Liver (tissue), 9 donors: ENCODE measurements around the gene TRIML1. TPM values are rescaled to one million over a fixed set of nuclear protein-coding genes. Genes with fewer than 3 reads are reported as not detected.

Experiments used
- DNase-seq: peaks from one replicate; pipeline ENCODE4 v3.0.0-alpha.2; 2017; ENCODE audit warnings: low spot score
- H3K27ac ChIP-seq, 2 donors: one replicate each; pipeline ENCODE4 v1.7.0; 2013; ENCODE audit warnings: inconsistent platforms in 2 of 2, low read length in 2 of 2, control low read depth in 1 of 2, low read depth in 1 of 2, mild to moderate bottlenecking in 1 of 2
- H3K27me3 ChIP-seq, 4 donors: one replicate each; pipeline versions ENCODE4 v1.6.1 to v1.7.0; 2013; ENCODE audit warnings: low read length in 3 of 4, inconsistent platforms in 1 of 4, mild to moderate bottlenecking in 1 of 4, moderate library complexity in 1 of 4; ENCODE audit not compliant: control insufficient read depth in 4 of 4, insufficient read depth in 4 of 4
- H3K36me3 ChIP-seq, 4 donors: one replicate each; pipeline versions ENCODE4 v1.6.1 to v1.7.0; 2013; ENCODE audit warnings: low read length in 3 of 4, mild to moderate bottlenecking in 3 of 4, low read depth in 1 of 4, moderate library complexity in 1 of 4; ENCODE audit not compliant: control insufficient read depth in 4 of 4, insufficient read depth in 3 of 4
- H3K4me1 ChIP-seq, 4 donors: one replicate each; pipeline versions ENCODE4 v1.6.1 to v1.7.0; 2013; ENCODE audit warnings: low read length in 3 of 4, mild to moderate bottlenecking in 3 of 4, moderate library complexity in 1 of 4; ENCODE audit not compliant: control insufficient read depth in 4 of 4, insufficient read depth in 4 of 4
- H3K4me3 ChIP-seq, 3 donors: one replicate each; pipeline versions ENCODE4 v1.6.1 to v1.7.0; 2013; ENCODE audit warnings: low read length in 3 of 3, control low read depth in 1 of 3, low read depth in 1 of 3, mild to moderate bottlenecking in 1 of 3
- H3K9ac ChIP-seq, 2 donors: one replicate each; pipeline ENCODE4 v1.7.0; 2013; ENCODE audit warnings: low read length in 2 of 2, mild to moderate bottlenecking in 2 of 2, moderate library complexity in 2 of 2, control low read depth in 1 of 2, low read depth in 1 of 2
- H3K9me3 ChIP-seq, 4 donors: one replicate each; pipeline versions ENCODE4 v1.6.1 to v1.7.0; 2013; ENCODE audit warnings: low read length in 3 of 4; ENCODE audit not compliant: control insufficient read depth in 4 of 4
- EGR1 ChIP-seq, 2 donors: IDR thresholded peaks; 2 replicates each; pipeline ENCODE4 v1.6.1; 2016 to 2018; ENCODE audit warnings: antibody characterized with exemption in 2 of 2, low read depth in 2 of 2
- FOXA1 ChIP-seq: IDR thresholded peaks from 2 replicates; pipeline ENCODE4 v1.6.1; 2016; ENCODE audit warnings: antibody characterized with exemption
- FOXA2 ChIP-seq: IDR thresholded peaks from 2 replicates; pipeline ENCODE4 v1.6.1; 2016; ENCODE audit warnings: antibody characterized with exemption
- GABPA ChIP-seq, 2 donors: IDR thresholded peaks in 1 of 2; conservative IDR thresholded peaks in 1 of 2; 2 replicates each; pipeline ENCODE4 v1.6.1; 2016; ENCODE audit warnings: antibody characterized with exemption in 2 of 2, mild to moderate bottlenecking in 1 of 2, moderate library complexity in 1 of 2
- HNF4A ChIP-seq, 2 donors: conservative IDR thresholded peaks; 2 replicates each; pipeline ENCODE4 v1.6.1; 2016; ENCODE audit warnings: antibody characterized with exemption in 2 of 2, mild to moderate bottlenecking in 2 of 2
- HNF4G ChIP-seq: IDR thresholded peaks from 2 replicates; pipeline ENCODE4 v1.6.1; 2016; ENCODE audit warnings: antibody characterized with exemption
- JUND ChIP-seq, 2 donors: IDR thresholded peaks; 2 replicates each; pipeline ENCODE4 v1.6.1; 2016; ENCODE audit warnings: antibody characterized with exemption in 2 of 2
- NR2F2 ChIP-seq: IDR thresholded peaks from 2 replicates; pipeline ENCODE4 v1.6.1; 2016; ENCODE audit warnings: antibody characterized with exemption
- RXRA ChIP-seq, 2 donors: IDR thresholded peaks; 2 replicates each; pipeline ENCODE4 v1.6.1; 2017 to 2018; ENCODE audit warnings: antibody characterized with exemption in 2 of 2, mild to moderate bottlenecking in 1 of 2
- SP1 ChIP-seq: IDR thresholded peaks from 2 replicates; pipeline ENCODE4 v1.6.1; 2018; ENCODE audit warnings: antibody characterized with exemption, mild to moderate bottlenecking
- YY1 ChIP-seq: IDR thresholded peaks from 2 replicates; pipeline ENCODE4 v1.6.1; 2016; ENCODE audit warnings: antibody characterized with exemption, mild to moderate bottlenecking
- WGBS: extraction: QIAGEN DNeasy Blood & Tissue Kit; methylation state at CpG from one replicate; pipeline ENCODE4 v1.1.7; 2013; 5-methylcytosine and 5-hydroxymethylcytosine counted together
- polyA plus RNA-seq, 2 donors: library from polyadenylated mRNA; stranded (reverse) in 1 of 2; unstranded in 1 of 2; fragments of 200-250 nt in 1 of 2; fragments of >200 nt in 1 of 2; fragmentation: Nextera tagmentation in 1 of 2; extraction: Ambion mirVana in 1 of 2; gene quantifications; one replicate each; pipeline versions ENCODE4 v1.2.1 to v1.2.3, GENCODE V29; 2013 to 2015
- total RNA-seq, 2 donors: library from RNA; depleted of rRNA; stranded (reverse); fragments of >200 nt; gene quantifications; one replicate each; pipeline ENCODE4 v1.2.3, GENCODE V29; 2014
- TF ChIP-seq, protein P1 (sequence below): IDR thresholded peaks from 2 replicates; pipeline ENCODE4 v1.6.1; 2016; ENCODE audit warnings: antibody characterized with exemption, mild to moderate bottlenecking
- TF ChIP-seq, protein P2 (sequence below): IDR thresholded peaks from 2 replicates; pipeline ENCODE4 v1.6.1; 2016; ENCODE audit warnings: antibody characterized with exemption
- TF ChIP-seq, protein P3 (sequence below): IDR thresholded peaks from 2 replicates; pipeline ENCODE4 v1.6.1; 2016; ENCODE audit warnings: antibody characterized with exemption
- TF ChIP-seq, protein P4 (sequence below): fragments of 150-350 bp; IDR thresholded peaks from 2 replicates; pipeline ENCODE4 v1.5.1; 2017; ENCODE audit warnings: improper control_type of control experiment, low read depth, low read length; ENCODE audit not compliant: missing input control
- donor health status: healthy.
- donor health status: healthy.
- donor health status: healthy.
- donor health status: healthy.
- donor health status: healthy.

The TRIML1 gene
- total and polyA plus RNA-seq, 4 donors: not detected

DNA sequence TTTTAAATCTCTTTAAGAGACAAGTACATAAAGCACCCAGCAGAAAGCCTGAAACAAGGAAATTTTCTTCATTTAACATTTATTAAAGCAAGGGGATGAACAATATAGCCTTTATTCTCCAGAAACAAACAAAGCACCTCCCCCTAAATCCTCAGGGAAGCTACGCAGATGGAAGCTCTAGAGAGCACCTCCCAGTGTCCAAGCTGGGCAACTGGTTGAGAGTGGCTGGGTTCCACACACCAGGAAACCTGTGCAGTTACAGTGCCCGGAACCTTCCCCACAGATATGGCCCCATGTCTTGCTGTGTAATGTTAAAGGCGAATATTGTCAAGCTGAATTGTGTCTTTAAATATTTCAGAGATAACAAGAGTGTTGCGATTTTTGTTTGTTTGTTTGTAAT is 8.9 kb upstream of the TRIML1 start (continued):
- TF ChIP-seq, protein P1, sequence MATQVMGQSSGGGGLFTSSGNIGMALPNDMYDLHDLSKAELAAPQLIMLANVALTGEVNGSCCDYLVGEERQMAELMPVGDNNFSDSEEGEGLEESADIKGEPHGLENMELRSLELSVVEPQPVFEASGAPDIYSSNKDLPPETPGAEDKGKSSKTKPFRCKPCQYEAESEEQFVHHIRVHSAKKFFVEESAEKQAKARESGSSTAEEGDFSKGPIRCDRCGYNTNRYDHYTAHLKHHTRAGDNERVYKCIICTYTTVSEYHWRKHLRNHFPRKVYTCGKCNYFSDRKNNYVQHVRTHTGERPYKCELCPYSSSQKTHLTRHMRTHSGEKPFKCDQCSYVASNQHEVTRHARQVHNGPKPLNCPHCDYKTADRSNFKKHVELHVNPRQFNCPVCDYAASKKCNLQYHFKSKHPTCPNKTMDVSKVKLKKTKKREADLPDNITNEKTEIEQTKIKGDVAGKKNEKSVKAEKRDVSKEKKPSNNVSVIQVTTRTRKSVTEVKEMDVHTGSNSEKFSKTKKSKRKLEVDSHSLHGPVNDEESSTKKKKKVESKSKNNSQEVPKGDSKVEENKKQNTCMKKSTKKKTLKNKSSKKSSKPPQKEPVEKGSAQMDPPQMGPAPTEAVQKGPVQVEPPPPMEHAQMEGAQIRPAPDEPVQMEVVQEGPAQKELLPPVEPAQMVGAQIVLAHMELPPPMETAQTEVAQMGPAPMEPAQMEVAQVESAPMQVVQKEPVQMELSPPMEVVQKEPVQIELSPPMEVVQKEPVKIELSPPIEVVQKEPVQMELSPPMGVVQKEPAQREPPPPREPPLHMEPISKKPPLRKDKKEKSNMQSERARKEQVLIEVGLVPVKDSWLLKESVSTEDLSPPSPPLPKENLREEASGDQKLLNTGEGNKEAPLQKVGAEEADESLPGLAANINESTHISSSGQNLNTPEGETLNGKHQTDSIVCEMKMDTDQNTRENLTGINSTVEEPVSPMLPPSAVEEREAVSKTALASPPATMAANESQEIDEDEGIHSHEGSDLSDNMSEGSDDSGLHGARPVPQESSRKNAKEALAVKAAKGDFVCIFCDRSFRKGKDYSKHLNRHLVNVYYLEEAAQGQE: no peak
- TF ChIP-seq, protein P2, sequence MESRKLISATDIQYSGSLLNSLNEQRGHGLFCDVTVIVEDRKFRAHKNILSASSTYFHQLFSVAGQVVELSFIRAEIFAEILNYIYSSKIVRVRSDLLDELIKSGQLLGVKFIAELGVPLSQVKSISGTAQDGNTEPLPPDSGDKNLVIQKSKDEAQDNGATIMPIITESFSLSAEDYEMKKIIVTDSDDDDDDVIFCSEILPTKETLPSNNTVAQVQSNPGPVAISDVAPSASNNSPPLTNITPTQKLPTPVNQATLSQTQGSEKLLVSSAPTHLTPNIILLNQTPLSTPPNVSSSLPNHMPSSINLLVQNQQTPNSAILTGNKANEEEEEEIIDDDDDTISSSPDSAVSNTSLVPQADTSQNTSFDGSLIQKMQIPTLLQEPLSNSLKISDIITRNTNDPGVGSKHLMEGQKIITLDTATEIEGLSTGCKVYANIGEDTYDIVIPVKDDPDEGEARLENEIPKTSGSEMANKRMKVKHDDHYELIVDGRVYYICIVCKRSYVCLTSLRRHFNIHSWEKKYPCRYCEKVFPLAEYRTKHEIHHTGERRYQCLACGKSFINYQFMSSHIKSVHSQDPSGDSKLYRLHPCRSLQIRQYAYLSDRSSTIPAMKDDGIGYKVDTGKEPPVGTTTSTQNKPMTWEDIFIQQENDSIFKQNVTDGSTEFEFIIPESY: no peak
- TF ChIP-seq YY1 (no peak), GABPA (IDR thresholded peaks at IDR 0.05 in 1 of 2, conservative IDR thresholded peaks at IDR 0.05 in 1 of 2) (no peak)

DNA sequence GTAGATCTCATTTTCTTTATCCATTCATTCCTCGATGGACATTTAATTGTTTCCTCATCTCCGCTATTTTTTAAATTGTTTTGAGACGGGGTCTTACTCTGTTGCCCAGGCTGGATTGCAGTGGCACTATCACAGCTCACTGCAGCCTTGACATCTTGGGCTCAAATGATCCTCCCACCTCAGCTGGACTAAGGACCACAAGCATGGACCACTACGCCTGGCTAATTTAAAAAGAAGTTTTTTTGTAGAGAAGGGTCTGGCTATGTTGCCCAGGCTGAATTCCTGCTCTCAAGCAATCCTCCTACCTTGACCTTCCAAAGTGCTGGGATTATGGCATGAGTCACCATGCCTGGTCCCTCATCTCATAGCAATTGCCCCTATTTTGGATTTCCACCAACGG is 7.0 kb upstream of the TRIML1 start:
- 70% methylated on average over 5 of the region's 5 CpGs for WGBS
- TF ChIP-seq FOXA2 (no peak), RXRA (IDR thresholded peaks at IDR 0.05) (no peak), JUND (IDR thresholded peaks at IDR 0.05) (no peak), EGR1 (IDR thresholded peaks at IDR 0.05; ENCODE audit: low read depth in 2 of 2) (no peak), GABPA (IDR thresholded peaks at IDR 0.05 in 1 of 2, conservative IDR thresholded peaks at IDR 0.05 in 1 of 2) (no peak), HNF4A (conservative IDR thresholded peaks at IDR 0.05) (no peak), NR2F2 (no peak), YY1 (no peak), HNF4G (no peak), SP1 (no peak), FOXA1 (no peak)
- TF ChIP-seq, protein P2: no peak
- TF ChIP-seq, protein P3, sequence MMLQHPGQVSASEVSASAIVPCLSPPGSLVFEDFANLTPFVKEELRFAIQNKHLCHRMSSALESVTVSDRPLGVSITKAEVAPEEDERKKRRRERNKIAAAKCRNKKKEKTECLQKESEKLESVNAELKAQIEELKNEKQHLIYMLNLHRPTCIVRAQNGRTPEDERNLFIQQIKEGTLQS: no peak
- TF ChIP-seq, protein P4, sequence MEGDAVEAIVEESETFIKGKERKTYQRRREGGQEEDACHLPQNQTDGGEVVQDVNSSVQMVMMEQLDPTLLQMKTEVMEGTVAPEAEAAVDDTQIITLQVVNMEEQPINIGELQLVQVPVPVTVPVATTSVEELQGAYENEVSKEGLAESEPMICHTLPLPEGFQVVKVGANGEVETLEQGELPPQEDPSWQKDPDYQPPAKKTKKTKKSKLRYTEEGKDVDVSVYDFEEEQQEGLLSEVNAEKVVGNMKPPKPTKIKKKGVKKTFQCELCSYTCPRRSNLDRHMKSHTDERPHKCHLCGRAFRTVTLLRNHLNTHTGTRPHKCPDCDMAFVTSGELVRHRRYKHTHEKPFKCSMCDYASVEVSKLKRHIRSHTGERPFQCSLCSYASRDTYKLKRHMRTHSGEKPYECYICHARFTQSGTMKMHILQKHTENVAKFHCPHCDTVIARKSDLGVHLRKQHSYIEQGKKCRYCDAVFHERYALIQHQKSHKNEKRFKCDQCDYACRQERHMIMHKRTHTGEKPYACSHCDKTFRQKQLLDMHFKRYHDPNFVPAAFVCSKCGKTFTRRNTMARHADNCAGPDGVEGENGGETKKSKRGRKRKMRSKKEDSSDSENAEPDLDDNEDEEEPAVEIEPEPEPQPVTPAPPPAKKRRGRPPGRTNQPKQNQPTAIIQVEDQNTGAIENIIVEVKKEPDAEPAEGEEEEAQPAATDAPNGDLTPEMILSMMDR: no peak

More for the DNA sequence above, 7.0 kb upstream of the TRIML1 start:
- H3K27ac ChIP-seq: no peak overlapping the region
- H3K4me3 ChIP-seq: no peak overlapping the region
- H3K9ac ChIP-seq: no peak overlapping the region
- no peaks in the 10 kb centered on the region for H3K27me3 ChIP-seq
- H3K4me1 ChIP-seq: no peaks in the 10 kb centered on the region
- DNase-seq: no peak
- H3K36me3 ChIP-seq: no peaks in the 10 kb centered on the region
- peaks cover 0 to 2% (median 0%) of the 10 kb centered on the region in 4 donors for H3K9me3 ChIP-seq
